ENCODE measurements around the gene BACE1-AS.

DNA sequence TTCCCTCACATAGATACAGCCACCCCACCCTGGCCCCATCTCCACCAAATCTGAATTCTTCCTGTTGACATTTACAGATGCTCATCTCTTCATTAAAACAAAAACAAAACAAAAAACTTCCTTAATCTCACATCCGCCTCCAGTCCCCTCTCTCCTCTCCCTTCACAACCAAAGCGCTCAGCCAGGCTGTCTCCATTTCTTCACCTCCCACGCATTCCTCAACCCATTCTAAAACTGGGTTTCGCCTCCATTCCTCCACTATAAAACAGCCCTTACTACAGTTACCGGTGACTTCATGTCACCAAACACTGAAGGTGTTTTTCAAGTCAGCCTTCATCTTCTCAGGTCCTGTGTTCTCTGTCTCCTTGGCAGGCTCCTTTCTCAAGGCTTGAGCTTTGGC, 9.6 kb downstream of the BACE1-AS start:
- TF ChIP-seq, protein P1, sequence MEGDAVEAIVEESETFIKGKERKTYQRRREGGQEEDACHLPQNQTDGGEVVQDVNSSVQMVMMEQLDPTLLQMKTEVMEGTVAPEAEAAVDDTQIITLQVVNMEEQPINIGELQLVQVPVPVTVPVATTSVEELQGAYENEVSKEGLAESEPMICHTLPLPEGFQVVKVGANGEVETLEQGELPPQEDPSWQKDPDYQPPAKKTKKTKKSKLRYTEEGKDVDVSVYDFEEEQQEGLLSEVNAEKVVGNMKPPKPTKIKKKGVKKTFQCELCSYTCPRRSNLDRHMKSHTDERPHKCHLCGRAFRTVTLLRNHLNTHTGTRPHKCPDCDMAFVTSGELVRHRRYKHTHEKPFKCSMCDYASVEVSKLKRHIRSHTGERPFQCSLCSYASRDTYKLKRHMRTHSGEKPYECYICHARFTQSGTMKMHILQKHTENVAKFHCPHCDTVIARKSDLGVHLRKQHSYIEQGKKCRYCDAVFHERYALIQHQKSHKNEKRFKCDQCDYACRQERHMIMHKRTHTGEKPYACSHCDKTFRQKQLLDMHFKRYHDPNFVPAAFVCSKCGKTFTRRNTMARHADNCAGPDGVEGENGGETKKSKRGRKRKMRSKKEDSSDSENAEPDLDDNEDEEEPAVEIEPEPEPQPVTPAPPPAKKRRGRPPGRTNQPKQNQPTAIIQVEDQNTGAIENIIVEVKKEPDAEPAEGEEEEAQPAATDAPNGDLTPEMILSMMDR (IDR thresholded peaks at IDR 0.05; ENCODE audit: insufficient read depth, low read length, poor library complexity, severe bottlenecking): no peak
- no peak for TF ChIP-seq EZH2phosphoT487 (conservative IDR thresholded peaks at IDR 0.05; ENCODE audit: low read length)

Measured in SU-DHL-6 (cell line).